ENCODE data around the gene PTPRT. TPM values are rescaled to one million over a fixed set of nuclear protein-coding genes. Genes with fewer than 3 reads are reported as not detected.

PTPRT gene
- total RNA-seq, 1 experiment from 2014 or later, result 0.13 TPM

GRCh38 chr20:42581311-42581710 lies 608.4 kb downstream of the PTPRT start:
- no peak for DNase-seq
- Mint-ChIP-seq H3K9me3 (peaks cover 4 to 10% of the 10 kb centered on the region in 2 experiments; a peak in 4 of 5 replicates), H3K4me3 (no peak overlapping the region), H3K27ac (no peak overlapping the region), H3K27me3 (ENCODE audit: low read depth) (no peaks in the 10 kb centered on the region), H3K4me1 (peaks cover 13 to 20% of the 10 kb centered on the region in 2 experiments), H3K36me3 (ENCODE audit: insufficient read depth in 1 of 3, low read depth in 3 of 3) (no peaks in the 10 kb centered on the region; a peak in 2 of 7 replicates)
- Histone ChIP-seq H4K91ac (ENCODE audit: insufficient read length, low read depth, low read length) (no peak overlapping the region), H3K79me2 (ENCODE audit: insufficient read depth, low read length) (no peaks in the 10 kb centered on the region; the same call in 1 of the 2 replicates), H3T11ph (ENCODE audit: low read length) (no peak overlapping the region), H3K4ac (ENCODE audit: low read depth, low read length) (no peak overlapping the region), H3K14ac (ENCODE audit: insufficient read depth, low read length) (no peak overlapping the region), H2BK5ac (ENCODE audit: insufficient read length, low read length) (no peak overlapping the region), H2BK12ac (ENCODE audit: insufficient read length, low read depth, low read length) (no peak overlapping the region), H4K8ac (replicated peaks; ENCODE audit: insufficient read length, low read depth, low read length) (no peak overlapping the region), H3K27ac (ENCODE audit: insufficient read length, low read depth, low read length) (no peak overlapping the region), H2AK5ac (ENCODE audit: insufficient read length, low read length) (no peak overlapping the region), H3K9ac (ENCODE audit: extremely low read depth, insufficient read length, low read length) (no peak overlapping the region), H2BK120ac (ENCODE audit: low read depth, low read length, poor library complexity, severe bottlenecking) (no peak overlapping the region), H2AFZ (ENCODE audit: low read length) (no peak overlapping the region), H3K23me2 (ENCODE audit: insufficient read length, low read depth, low read length, poor library complexity, severe bottlenecking) (no peaks in the 10 kb centered on the region), H3K79me1 (ENCODE audit: insufficient read depth, low read depth, low read length, poor library complexity, severe bottlenecking) (no peaks in the 10 kb centered on the region), H3K9me3 (ENCODE audit: control insufficient read depth, low read depth, low read length) (peaks cover 4% of the 10 kb centered on the region), H3K18ac (ENCODE audit: insufficient read length, low read depth, low read length) (no peak overlapping the region), H3K27me3 (ENCODE audit: insufficient read depth, low read length) (no peaks in the 10 kb centered on the region), H3K4me2 (ENCODE audit: insufficient read depth, insufficient read length, low read length) (no peak overlapping the region), H3K56ac (ENCODE audit: insufficient read length, low read depth, low read length) (no peak overlapping the region), H2BK20ac (ENCODE audit: low read depth, low read length, poor library complexity, severe bottlenecking) (no peak overlapping the region), H3K4me1 (ENCODE audit: insufficient read depth, low read length) (no peaks in the 10 kb centered on the region), H2BK15ac (ENCODE audit: low read depth, low read length) (no peak overlapping the region), H4K5ac (ENCODE audit: insufficient read length, low read depth, low read length) (no peak overlapping the region), H4K20me1 (ENCODE audit: control insufficient read depth, insufficient read depth, insufficient read length) (no peaks in the 10 kb centered on the region), H3K23ac (ENCODE audit: insufficient read length, low read depth, low read length) (no peak overlapping the region)
- no CpG with 5 or more reads among the region's 3 CpGs for WGBS (ENCODE audit: extremely low coverage, insufficient read length, low lambda C conversion rate)
- TF ChIP-seq CTCF (conservative IDR thresholded peaks at IDR 0.05), result no peak
